ENCODE measurements around the gene TRAF4.
A peak's percentile ranks its signal among the peaks of the same experiment; 100 is the strongest.

Gene TRAF4

GRCh38 chr17:28745786-28746411 is 2.1 kb downstream of the TRAF4 start:
- Histone ChIP-seq H3K36me3 (replicated peaks; ENCODE audit: insufficient read depth, low read length) (no peaks in the 10 kb centered on the region), H3K4me2 (ENCODE audit: low read depth, low read length) (peak overlapping the region; percentile 90), H3K27ac (ENCODE audit: low read length) (no peak overlapping the region), H3F3A (ENCODE audit: insufficient read depth, low read length) (peaks cover 15% of the 10 kb centered on the region), H3K27me3 (replicated peaks; ENCODE audit: insufficient read depth, low read length) (no peaks in the 10 kb centered on the region), H3K4me1 (ENCODE audit: low read length) (peaks cover 17% of the 10 kb centered on the region), H3K9me2 (replicated peaks; ENCODE audit: insufficient read depth, low read length) (no peaks in the 10 kb centered on the region), H2AFZ (ENCODE audit: low read length) (no peak overlapping the region), H3K4me3 (ENCODE audit: low read length) (peak overlapping the region; percentile 74), H3K9me3 (replicated peaks; ENCODE audit: insufficient read depth, low read length) (no peaks in the 10 kb centered on the region), H3K79me2 (ENCODE audit: low read length) (peaks cover 38% of the 10 kb centered on the region), H3K9ac (ENCODE audit: low read length) (peak overlapping the region; percentile 71; the same call in 1 of the 2 replicates), H4K20me1 (ENCODE audit: insufficient read depth, low read length) (no peaks in the 10 kb centered on the region)
- no peak for TF ChIP-seq EZH2 (optimal IDR thresholded peaks at IDR 0.05; ENCODE audit: low read depth, low read length)
- TF ChIP-seq CTCF (IDR thresholded peaks at IDR 0.05; ENCODE audit: low read length) = no peak
- TF ChIP-seq EZH2phosphoT487 (IDR thresholded peaks at IDR 0.05; ENCODE audit: low read length) = no peak
- no peak for DNase-seq

GRCh38 chr17:28746611-28747050 is 2.8 kb downstream of the TRAF4 start:
- H3K79me2 ChIP-seq (ENCODE audit: low read length) = peaks cover 38% of the 10 kb centered on the region
- H3K4me3 ChIP-seq (ENCODE audit: low read length) = no peak overlapping the region

GRCh38 chr17:28747051-28747691 is 3.4 kb downstream of the TRAF4 start:
- Histone ChIP-seq H3K27ac (ENCODE audit: low read length) (no peak overlapping the region), H3K4me1 (ENCODE audit: low read length) (peaks cover 6% of the 10 kb centered on the region), H2AFZ (ENCODE audit: low read length) (no peak overlapping the region), H3K36me3 (replicated peaks; ENCODE audit: insufficient read depth, low read length) (no peaks in the 10 kb centered on the region), H3K4me2 (ENCODE audit: low read depth, low read length) (no peak overlapping the region), H3K9me2 (replicated peaks; ENCODE audit: insufficient read depth, low read length) (no peaks in the 10 kb centered on the region), H3K9me3 (replicated peaks; ENCODE audit: insufficient read depth, low read length) (no peaks in the 10 kb centered on the region), H4K20me1 (ENCODE audit: insufficient read depth, low read length) (no peaks in the 10 kb centered on the region), H3F3A (ENCODE audit: insufficient read depth, low read length) (peaks cover 15% of the 10 kb centered on the region), H3K79me2 (ENCODE audit: low read length) (peaks cover 38% of the 10 kb centered on the region), H3K4me3 (ENCODE audit: low read length) (no peak overlapping the region), H3K27me3 (replicated peaks; ENCODE audit: insufficient read depth, low read length) (no peaks in the 10 kb centered on the region), H3K9ac (ENCODE audit: low read length) (no peak overlapping the region)
- TF ChIP-seq EZH2 (optimal IDR thresholded peaks at IDR 0.05; ENCODE audit: low read depth, low read length) = no peak
- TF ChIP-seq EZH2phosphoT487 (IDR thresholded peaks at IDR 0.05; ENCODE audit: low read length) = no peak
- TF ChIP-seq CTCF (IDR thresholded peaks at IDR 0.05; ENCODE audit: low read length) = no peak
- DNase-seq = no peak

More at GRCh38 chr17:28746611-28747050, 2.8 kb downstream of the TRAF4 start:
- Histone ChIP-seq H4K20me1 (ENCODE audit: insufficient read depth, low read length) (no peaks in the 10 kb centered on the region), H3K27ac (ENCODE audit: low read length) (no peak overlapping the region), H3K4me1 (ENCODE audit: low read length) (peaks cover 10% of the 10 kb centered on the region), H3K27me3 (replicated peaks; ENCODE audit: insufficient read depth, low read length) (no peaks in the 10 kb centered on the region), H3K9me2 (replicated peaks; ENCODE audit: insufficient read depth, low read length) (no peaks in the 10 kb centered on the region), H3K9ac (ENCODE audit: low read length) (no peak overlapping the region), H3K36me3 (replicated peaks; ENCODE audit: insufficient read depth, low read length) (no peaks in the 10 kb centered on the region), H2AFZ (ENCODE audit: low read length) (no peak overlapping the region), H3K4me2 (ENCODE audit: low read depth, low read length) (no peak overlapping the region), H3K9me3 (replicated peaks; ENCODE audit: insufficient read depth, low read length) (no peaks in the 10 kb centered on the region), H3F3A (ENCODE audit: insufficient read depth, low read length) (peaks cover 15% of the 10 kb centered on the region)
- TF ChIP-seq CTCF (IDR thresholded peaks at IDR 0.05; ENCODE audit: low read length) = no peak
- TF ChIP-seq EZH2 (optimal IDR thresholded peaks at IDR 0.05; ENCODE audit: low read depth, low read length) = no peak
- TF ChIP-seq EZH2phosphoT487 (IDR thresholded peaks at IDR 0.05; ENCODE audit: low read length) = no peak
- DNase-seq = no peak
